Measurements from ENCODE around the gene LILRA6. TPM values are rescaled to one million over a fixed set of nuclear protein-coding genes. Genes with fewer than 3 reads are reported as not detected.
"Not testable (repeated sequence)": the region's sequence is repeated elsewhere in the genome, so short reads cannot be mapped to it uniquely, and the experiment has no call there.

Gene LILRA6
- total RNA-seq, 2 donors from 2014 or later: 0.23 TPM; not detected in 1

DNA sequence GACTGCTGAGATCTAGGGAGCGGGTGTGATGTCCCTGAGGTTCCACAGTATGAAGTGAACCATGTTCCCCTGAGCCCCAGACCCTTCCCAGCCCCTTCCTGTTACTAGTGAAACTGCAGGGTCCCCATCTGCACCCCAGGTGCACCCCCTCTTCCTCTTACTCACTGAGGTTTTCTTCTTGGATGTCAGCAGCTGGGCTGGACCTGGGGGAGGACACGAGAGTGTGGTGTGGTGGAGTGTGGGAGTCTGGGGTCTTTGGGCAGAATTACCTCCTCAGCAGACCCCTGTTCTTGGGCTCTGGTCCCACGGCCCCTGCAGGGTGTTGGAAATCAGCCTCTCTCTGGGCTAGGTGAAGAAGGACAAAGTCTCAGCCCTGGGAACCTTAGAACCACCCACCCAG, 3.3 kb upstream of the LILRA6 start:
- no peaks in the 10 kb centered on the region for H3K9me3 ChIP-seq
- intact Hi-C loops (cut with DNase I): no loop called here
- no peaks in the 10 kb centered on the region for H3K27me3 ChIP-seq (replicated peaks; ENCODE audit: insufficient read depth)
- no peaks in the 10 kb centered on the region for H3K4me1 ChIP-seq (replicated peaks)
- WGBS: 80% methylated on average over 3 of the region's 3 CpGs
- H3K4me3 ChIP-seq: no peak overlapping the region
- H3K36me3 ChIP-seq: no peaks in the 10 kb centered on the region
- no peak overlapping the region for H3K27ac ChIP-seq
- TF ChIP-seq POLR2AphosphoS5 (IDR thresholded peaks at IDR 0.05): no peak
- no peak for TF ChIP-seq POLR2A (IDR thresholded peaks at IDR 0.05)
- TF ChIP-seq, protein P1, sequence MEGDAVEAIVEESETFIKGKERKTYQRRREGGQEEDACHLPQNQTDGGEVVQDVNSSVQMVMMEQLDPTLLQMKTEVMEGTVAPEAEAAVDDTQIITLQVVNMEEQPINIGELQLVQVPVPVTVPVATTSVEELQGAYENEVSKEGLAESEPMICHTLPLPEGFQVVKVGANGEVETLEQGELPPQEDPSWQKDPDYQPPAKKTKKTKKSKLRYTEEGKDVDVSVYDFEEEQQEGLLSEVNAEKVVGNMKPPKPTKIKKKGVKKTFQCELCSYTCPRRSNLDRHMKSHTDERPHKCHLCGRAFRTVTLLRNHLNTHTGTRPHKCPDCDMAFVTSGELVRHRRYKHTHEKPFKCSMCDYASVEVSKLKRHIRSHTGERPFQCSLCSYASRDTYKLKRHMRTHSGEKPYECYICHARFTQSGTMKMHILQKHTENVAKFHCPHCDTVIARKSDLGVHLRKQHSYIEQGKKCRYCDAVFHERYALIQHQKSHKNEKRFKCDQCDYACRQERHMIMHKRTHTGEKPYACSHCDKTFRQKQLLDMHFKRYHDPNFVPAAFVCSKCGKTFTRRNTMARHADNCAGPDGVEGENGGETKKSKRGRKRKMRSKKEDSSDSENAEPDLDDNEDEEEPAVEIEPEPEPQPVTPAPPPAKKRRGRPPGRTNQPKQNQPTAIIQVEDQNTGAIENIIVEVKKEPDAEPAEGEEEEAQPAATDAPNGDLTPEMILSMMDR (IDR thresholded peaks at IDR 0.05): no peak
- no peak for DNase-seq (ENCODE audit: low spot score)

DNA sequence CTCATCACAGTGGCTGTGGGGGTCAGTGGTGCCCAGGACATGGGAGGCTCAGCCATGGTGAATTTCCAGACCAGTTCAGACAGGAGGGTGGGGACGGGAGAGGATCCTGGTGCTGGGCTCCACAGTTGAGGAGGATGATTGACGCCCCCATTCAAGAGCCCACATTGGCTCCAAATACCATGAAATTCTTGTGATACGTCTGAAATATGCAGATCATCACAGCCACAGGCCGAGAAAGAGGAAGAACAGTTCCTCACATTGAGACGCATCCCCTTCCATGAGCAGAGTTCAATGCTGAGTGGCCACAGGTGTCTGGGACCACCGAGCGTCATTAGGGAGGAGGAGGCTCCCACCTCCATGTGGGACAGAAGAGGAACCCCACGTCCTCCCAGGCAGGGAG, 1.2 kb upstream of the LILRA6 start:
- H3K4me1 ChIP-seq (replicated peaks); H3K36me3 ChIP-seq; H3K9me3 ChIP-seq; intact Hi-C loops (cut with DNase I); H3K27ac ChIP-seq; H3K4me3 ChIP-seq; DNase-seq (ENCODE audit: low spot score); H3K27me3 ChIP-seq (replicated peaks; ENCODE audit: insufficient read depth): not testable (repeated sequence)
- WGBS: no CpG with 5 or more reads among the region's 8 CpGs

DNA sequence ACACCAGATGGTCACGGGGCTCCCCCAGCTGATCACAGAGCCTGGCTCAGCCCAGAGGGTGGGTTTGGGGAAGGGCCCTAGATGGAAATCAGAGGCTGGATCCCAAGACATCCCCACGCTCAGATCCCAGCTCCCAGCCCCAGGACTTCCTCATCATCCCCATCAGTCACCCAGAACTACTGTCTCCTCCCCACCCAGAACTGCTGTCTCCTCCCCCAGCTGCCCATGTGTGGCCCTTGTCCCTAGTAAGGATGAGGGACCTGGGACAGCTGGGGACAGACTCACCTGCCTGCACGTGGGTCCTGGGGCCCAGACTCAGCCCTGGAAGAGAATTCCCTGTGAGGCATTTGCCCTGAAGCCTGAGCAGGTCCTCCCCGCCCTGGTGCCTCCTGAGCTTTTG, 356 bp downstream of the LILRA6 start:
- H3K4me1 ChIP-seq (replicated peaks); H3K36me3 ChIP-seq; H3K4me3 ChIP-seq; H3K9me3 ChIP-seq; DNase-seq (ENCODE audit: low spot score); intact Hi-C loops (cut with DNase I); H3K27ac ChIP-seq; H3K27me3 ChIP-seq (replicated peaks; ENCODE audit: insufficient read depth): not testable (repeated sequence)
- 76% methylated on average over 2 of the region's 4 CpGs for WGBS

DNA sequence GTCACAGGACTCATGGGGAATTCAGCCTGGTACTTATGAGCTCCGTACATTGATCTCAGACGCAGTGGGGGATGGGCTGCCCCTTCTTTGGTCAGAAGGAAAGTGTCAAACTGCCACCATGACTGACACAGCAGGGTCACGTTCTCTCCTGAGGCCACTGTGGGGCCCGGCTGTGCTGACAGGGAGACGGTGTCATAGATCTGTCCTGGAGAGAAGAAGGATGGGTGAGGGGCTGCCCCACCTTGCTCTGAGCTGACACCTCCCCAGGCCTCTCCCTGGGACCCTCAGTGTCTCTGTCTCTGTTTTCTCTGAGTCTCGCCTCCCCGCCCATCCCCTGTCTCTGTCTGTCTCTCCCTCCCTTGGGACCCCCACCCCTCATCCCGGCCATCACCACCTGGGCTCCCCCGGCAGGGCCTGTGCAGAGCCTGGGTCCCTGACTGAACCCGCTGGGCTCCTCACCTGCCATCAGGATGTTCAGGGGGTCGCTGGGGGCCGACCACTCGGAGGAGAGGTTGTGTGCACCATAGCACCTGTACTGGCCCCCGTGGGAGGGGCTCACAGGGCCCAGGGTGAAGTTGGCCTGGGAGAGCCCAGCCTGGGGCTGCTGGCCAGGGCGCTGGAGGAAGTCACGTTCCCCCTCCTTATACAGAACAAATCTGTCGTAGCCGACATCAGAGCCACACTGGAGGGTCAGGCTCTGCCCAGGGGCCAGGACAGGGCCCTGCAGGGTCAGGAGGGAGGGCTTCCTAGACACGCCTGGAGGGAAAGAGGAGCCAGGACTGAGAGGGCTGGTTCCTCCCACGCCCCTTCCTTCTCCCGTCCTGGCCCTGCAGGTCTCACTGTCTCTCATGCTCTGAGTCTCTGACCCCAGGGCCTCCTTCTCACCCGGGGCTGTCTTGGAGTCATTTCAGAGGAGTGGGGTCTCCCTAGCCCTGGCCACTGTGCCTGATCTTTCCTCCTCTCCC, 1.9 kb downstream of the LILRA6 start:
- H3K4me3 ChIP-seq; H3K27ac ChIP-seq; H3K36me3 ChIP-seq; intact Hi-C loops (cut with DNase I); H3K27me3 ChIP-seq (replicated peaks; ENCODE audit: insufficient read depth); H3K9me3 ChIP-seq; DNase-seq (ENCODE audit: low spot score); H3K4me1 ChIP-seq (replicated peaks): not testable (repeated sequence)
- 57% methylated on average over 14 of the region's 22 CpGs for WGBS

DNA sequence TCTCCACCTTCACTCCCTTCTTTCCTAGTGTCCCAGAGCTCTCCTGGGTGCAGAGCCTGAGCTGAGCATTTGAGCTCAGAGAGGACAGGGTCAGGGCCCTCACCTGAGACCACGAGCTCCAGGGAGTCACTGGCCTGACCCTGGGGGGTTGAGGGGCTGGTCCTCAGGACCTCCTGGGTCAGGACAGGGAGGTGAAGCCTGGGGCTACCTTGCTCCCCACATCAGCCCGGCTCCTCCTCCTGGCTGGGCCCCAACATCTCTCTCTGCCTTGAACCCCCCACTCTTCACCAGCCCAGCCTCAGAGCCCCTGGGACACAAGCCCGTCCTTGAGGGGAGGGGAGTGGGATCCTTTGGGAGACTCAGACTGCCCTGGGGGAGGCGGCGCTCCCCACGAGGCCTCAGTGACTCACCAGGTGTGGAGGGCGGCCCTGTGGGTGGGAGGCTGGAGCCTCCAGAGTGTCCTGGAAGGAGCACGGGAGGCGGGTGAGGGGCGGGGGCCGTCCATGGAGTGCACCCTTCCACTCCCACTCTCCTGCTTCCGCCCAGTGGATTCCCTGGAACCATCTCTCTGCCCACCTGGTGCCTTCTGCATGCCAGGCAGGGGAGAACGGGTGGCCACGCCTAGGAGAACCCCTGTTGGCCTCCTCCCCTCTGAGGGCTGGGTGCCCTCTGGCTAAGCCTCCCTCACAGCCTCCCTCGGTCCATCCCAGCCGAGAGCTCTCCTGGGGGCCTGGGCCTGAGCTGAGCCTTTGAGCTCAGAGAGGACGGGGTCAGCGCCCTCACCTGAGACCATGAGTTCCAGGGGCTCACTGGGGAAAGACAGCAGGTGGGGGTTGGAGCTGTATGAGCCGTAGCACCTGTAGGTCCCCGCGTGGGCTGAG, 2.9 kb downstream of the LILRA6 start:
- H3K9me3 ChIP-seq; H3K4me3 ChIP-seq; H3K27me3 ChIP-seq (replicated peaks; ENCODE audit: insufficient read depth); H3K27ac ChIP-seq; H3K4me1 ChIP-seq (replicated peaks); DNase-seq (ENCODE audit: low spot score); intact Hi-C loops (cut with DNase I); H3K36me3 ChIP-seq: not testable (repeated sequence)
- 59% methylated on average over 10 of the region's 21 CpGs for WGBS

DNA sequence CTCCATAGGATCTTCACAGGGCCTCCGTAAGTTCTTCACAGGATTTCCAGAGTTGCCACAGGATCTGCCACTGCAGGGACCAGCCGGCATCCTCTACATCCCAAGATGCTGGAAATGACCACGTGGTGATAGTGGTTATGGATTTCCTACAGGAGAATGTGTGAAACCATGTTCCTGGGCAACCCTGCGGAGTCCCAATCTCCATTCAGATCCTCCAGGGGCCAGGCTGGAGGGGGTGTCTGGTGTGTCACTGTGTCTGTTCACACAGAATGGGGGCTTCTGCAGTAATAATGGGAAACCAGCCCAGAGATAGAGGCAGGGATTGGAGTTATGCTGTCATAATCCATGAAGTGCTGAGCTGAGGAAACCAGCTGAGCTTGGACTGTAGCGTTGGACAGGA, 8.6 kb downstream of the LILRA6 start:
- H3K4me1 ChIP-seq (replicated peaks): no peaks in the 10 kb centered on the region
- TF ChIP-seq, protein P1 (IDR thresholded peaks at IDR 0.05): no peak
- TF ChIP-seq POLR2A (IDR thresholded peaks at IDR 0.05): no peak
- TF ChIP-seq POLR2AphosphoS5 (IDR thresholded peaks at IDR 0.05): no peak
- intact Hi-C loops (cut with DNase I): loop anchor here (5.0 kb wide), 1 partner anchor 67 kb away; no protein-coding TSS in a partner anchor
- DNase-seq (ENCODE audit: low spot score): no peak
- no peak overlapping the region for H3K4me3 ChIP-seq
- no peak overlapping the region for H3K27ac ChIP-seq
- H3K9me3 ChIP-seq: no peaks in the 10 kb centered on the region
- H3K36me3 ChIP-seq: no peaks in the 10 kb centered on the region
- H3K27me3 ChIP-seq (replicated peaks; ENCODE audit: insufficient read depth): no peaks in the 10 kb centered on the region
- WGBS: 86% methylated on average over 5 of the region's 5 CpGs
